Left hindlimb (tissue), 1 donor: ENCODE results near the gene SIRPG.
"Not testable (repeated sequence)": the region's sequence is repeated elsewhere in the genome, so short reads cannot be mapped to it uniquely, and the experiment has no call there.

ENCODE experiments used
- DNase-seq: peaks from one replicate; pipeline ENCODE4 v3.0.0-alpha.2; 2018

SIRPG gene

GRCh38 chr20:1671891-1672669 lies 14.5 kb upstream of the SIRPG start:
- no peak for DNase-seq

DNA sequence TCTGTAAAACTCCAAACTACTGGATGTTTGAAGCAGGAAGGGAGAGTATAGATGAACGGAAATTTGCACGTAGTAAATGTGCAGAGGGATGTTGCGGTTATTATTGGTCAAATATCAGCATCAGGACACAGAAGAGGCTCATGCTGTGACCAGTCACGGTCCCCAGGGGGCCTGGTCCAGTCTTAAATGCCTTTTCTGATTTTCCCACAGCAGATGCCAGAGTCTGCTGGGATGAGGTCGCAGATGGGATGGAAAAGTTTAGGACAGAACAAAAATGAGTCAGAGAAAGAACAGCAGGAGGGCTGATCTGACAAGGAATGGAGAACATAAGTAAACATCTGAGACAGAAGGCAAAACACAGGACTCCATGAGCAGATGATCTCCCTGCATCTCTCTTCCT lies 11.7 kb upstream of the SIRPG start:
- DNase-seq: no peak

GRCh38 chr20:1667502-1668085 lies 10.0 kb upstream of the SIRPG start:
- no peak for DNase-seq

DNA sequence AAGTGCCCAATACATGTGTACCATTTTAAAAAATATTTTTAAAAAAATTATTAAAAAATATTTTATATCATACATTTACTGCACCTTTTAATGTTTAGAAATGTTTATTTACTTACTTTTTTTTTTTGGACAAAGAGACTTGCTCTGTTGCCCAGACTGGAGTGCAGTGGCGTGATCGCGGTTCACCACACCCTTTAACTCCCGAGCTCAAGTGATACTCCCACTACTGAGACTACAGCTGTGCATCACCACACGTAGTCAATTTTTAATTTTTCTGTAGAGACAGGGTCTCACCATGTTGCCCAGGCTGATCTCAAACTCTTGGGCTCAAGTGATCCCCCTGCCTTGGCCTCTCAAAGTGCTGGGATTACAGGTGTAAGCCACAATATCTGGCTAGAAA lies 9.2 kb upstream of the SIRPG start:
- no peak for DNase-seq

- DNase-seq: no peak
These were observed 7.8 kb upstream of the SIRPG start for GRCh38 chr20:1665345-1665744.

GRCh38 chr20:1664911-1665310 lies 7.3 kb upstream of the SIRPG start:
- no peak for DNase-seq

DNA sequence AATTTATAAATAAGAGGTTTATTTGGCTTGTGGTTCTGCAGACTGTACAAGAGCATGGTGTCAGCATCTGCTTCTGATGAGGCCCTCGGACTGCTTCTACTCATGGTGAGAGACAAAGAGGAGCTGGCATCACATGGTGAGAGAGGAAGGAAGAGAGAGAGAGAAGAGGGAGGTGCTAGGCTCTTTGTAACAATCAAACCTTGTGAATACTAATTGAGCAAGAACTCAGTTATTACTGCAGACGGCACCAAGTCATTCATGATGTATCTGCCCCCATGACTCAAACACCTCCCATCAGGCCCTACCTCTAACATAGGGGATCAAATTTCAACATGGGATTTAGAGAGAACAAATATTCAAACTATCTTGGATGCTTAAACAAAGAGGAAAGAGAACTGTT lies 6.3 kb upstream of the SIRPG start:
- DNase-seq: no peak

DNA sequence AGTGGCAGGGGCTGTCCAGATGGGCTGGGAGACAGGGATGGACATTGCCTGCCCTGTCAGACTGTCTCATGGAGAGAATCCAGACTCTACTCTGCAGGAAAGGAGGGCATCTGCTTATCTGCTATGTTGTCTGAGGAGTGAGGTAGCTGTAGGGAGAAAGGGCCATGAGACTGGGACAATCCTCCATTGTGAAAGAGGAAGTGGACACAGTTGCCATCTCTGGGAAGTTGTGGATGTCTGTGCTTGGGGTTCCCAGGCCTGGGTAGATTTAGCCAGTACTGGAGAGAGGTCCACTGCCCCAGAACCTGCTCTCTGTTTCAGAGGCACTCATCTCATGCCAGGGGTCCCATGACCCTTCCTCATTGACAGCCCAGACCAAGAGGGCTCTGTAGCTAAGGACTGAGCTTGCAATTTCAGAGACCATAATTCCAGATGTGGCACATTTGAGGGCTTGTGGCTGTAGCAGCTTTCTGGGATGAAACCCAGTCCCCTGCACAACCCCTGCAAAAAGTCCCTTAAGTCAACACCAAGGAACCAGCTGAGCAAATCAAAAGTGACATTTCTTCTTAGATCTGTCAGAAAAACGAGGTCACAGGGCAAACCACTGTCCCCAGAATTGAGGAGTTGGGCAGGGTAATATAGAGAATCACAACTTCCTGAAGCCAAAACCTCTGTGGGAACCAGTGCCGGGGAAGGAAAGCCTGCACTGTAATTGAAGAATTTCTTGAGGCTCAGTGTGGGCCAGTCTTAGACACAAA lies 4.1 kb upstream of the SIRPG start:
- DNase-seq: peak; percentile 32

DNA sequence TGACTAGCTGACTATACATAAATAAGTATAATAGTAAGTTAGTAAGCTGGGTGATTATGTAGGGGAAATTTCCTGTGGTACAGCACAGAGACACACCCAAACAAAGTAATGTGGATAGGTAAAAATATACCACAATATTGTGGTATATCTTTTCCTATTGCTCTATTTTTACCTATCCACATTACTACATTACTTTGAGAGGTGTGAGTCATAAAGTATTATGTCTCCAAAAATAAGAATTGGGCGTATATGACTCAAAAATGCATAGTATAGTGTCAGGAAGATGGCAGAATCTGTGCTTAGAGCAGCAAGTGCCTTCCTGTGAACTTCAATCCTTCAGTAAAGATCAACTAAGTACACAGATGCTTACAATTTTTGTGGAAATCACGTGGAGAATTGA lies 2.7 kb upstream of the SIRPG start:
- DNase-seq: no peak

- DNase-seq: no peak
These were observed 735 bp downstream of the SIRPG start for GRCh38 chr20:1656844-1657243.

- no peak for DNase-seq
These were observed 2.6 kb downstream of the SIRPG start for GRCh38 chr20:1654996-1655395.

GRCh38 chr20:1652960-1653359 lies 4.6 kb downstream of the SIRPG start:
- DNase-seq: no peak

DNA sequence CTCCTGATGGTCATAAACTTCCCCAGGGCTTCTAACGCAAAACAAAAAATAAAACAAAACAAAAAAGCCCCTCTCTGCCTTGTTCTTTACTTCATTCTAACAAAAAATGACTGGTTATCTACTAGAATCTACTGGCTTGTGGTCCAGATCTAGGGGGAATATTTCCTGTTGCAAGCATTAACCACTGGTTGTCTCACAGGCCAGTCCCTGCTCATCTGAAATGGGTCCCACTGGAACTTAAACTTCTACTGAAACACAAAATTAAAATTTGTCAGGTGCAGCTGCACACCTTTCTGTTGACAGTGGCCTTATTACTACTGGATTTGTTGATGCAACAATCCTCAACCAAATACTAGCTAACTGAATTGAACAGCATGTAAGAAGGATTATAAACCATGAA lies 5.5 kb downstream of the SIRPG start:
- DNase-seq: no peak

- DNase-seq: no peak
These were observed 6.1 kb downstream of the SIRPG start for GRCh38 chr20:1651268-1652058.

DNA sequence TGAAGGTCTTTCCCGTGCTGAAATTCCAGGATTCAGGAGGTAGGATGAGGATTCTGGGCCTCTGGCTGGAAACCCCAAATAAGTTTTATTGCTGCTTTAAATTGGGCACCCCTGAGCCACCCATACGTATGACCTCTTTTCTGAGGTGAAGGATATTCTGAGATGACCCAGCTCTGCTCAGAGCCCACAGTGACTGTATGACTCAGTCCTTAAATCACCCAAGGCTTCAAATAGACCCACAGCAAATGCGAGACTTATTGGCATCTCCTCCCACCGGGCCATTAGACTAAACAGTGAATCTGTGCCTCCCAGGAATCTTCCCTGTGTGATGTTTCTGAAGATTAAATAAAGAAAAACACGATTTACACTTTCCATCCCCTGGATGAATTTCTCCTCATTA lies 9.5 kb downstream of the SIRPG start:
- DNase-seq: no peak

GRCh38 chr20:1646975-1647431 lies 10.6 kb downstream of the SIRPG start:
- no peak for DNase-seq

DNA sequence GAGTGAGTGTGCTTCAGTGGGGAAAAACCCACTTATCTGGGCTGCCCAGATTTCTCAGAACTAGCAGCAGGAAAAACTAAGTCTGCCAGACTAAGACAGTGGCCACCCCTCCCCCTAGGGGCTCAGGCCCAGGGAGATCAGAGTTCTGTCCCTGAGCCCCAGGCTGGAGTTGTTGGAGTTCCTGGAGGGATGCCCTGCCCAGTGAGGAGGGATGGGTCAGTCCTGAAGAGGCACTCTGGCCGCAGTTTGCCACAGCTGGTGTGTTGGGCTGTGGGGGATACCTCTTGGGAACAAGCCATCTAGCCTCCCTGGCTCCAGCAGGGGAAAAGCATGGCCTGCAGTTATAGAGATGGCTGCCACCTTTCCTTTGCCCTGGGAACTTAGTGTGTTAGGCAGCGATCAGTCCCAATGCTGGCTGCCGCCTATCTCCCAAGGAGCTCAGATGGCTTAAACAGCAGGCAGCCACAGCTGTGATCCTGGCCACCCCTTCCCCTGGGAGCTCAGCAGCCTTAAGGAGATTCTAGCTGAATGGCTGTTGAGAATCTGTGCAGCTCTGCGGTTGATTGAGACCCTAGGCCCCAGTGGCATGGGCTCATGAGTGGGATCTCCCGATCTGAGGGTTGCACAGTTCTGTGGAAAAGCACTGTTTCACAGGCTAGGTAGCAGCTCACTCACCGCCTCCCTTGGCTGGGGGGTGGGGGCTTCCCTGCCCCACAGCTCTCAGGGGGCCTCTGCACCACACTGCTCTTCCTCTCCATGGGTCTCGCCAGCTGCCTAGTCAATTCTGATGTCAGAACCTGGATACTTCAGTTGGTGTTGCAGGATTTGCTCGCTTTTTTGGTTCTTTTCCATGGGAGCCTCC lies 13.2 kb downstream of the SIRPG start:
- no peak for DNase-seq

DNA sequence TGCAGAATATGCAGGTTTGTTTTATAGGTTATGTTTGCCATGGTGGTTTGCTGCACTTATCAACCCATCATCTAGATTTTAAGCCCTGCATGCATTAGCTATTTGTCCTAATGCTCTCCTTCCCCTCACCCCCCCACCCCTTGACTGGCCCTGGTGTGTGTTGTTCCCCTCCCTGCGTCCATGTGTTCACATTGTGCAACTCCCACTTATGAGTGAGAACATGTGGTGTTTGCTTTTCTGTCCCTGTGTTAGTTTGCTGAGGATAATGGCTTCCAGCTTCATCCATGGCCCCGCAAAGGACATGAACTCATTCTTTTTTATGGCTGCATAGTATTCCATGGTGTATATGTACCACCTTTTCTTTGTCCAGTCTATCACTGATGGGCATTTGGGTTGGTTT lies 18.9 kb downstream of the SIRPG start:
- not testable (repeated sequence) for DNase-seq

- DNase-seq: no peak
These were observed 19.8 kb downstream of the SIRPG start for GRCh38 chr20:1637755-1638154.

DNA sequence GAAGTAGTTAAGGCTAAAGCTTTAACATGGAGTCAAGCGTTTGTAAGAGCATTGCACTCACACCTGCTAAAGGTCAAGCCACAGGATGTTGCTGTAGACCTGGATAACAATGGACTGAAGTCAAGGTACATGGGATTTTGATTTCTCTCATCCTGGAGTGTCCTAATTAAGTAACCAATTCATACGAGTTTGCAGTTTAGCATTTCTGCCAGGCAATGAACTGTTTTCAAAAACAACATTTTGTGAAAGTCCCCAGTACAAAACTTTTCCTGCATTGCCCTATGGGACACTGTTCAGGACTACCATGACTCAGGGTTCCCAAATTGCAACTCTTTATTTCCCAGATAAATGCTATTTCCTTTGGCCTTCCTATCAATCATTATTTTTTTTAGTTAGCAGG lies 20.4 kb downstream of the SIRPG start:
- no peak for DNase-seq

GRCh38 chr20:1636621-1637020 lies 21.0 kb downstream of the SIRPG start:
- DNase-seq: no peak

DNA sequence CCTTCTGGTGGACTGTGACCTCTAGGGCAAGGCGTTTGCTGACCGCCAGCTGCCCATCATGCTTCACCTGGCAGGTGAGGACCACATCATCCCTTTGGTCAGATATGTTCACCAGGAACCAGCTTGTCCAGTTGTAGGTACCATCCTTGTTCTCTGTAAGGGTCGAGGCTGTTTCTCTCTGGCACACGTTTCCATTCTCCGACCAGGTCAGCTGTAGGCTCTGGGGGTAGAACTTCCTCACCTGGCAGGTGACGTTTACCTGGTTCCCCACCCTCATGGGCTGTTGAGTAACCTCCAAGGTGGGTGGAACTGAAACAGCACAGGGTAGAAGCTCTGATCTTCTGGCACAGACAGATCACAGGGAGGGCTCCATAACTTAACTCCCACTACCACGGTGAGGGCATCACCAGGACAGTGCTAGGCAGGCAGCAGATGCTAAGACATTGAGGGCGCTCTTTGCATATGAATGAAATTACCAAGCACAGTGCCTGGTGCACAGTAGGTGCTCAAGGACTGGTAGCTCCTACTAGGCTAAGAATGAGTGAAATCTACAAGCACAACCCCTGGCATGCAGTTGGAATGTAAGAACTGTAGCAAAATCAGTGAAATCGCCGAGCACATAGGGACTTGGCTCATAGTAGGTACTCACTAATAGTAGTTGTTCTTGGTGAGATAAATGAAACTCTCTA lies 22.1 kb downstream of the SIRPG start:
- DNase-seq: no peak
